Tracheal epithelial cell (primary cell): ENCODE data around the gene ZNF677. TPM values are rescaled to one million over a fixed set of nuclear protein-coding genes. Genes with fewer than 3 reads are reported as not detected.

Source experiments
- total RNA-seq: library from RNA; depleted of rRNA; stranded (reverse); fragments of >200 nt; gene quantifications from 2 replicates; pipeline ENCODE4 v1.2.1, GENCODE V29; 2014

ZNF677 gene
- 6.0 and 17.5 TPM in 2 replicates for total RNA-seq

GRCh38 chr19:53254411-53255341, at the start of gene ZNF677:
Gene ZNF677 (minus strand): TSS chr19:53254873. CDS start chr19:53251550, 3,323 bp downstream.

GRCh38 chr19:53267623-53268022, 12.9 kb upstream of the ZNF677 start, which contains the start of gene VN1R4:
Gene VN1R4 (minus strand): TSS chr19:53267723. CDS start chr19:53267665, 58 bp downstream.

GRCh38 chr19:53257715-53258342, 3.2 kb upstream of the ZNF677 start, which contains the start of gene VN1R2:
Gene VN1R2 (plus strand): TSS chr19:53258292. CDS start chr19:53258376, 84 bp downstream.

GRCh38 chr19:53192771-53193534, 61.7 kb downstream of the ZNF677 start, which contains the start of gene ZNF665:
Gene ZNF665 (minus strand): TSS chr19:53193358. CDS start chr19:53182898, 10,460 bp downstream.

Other genes starting within 250 kb of the ZNF677 start
- 0.48 TPM in 1 of 2 replicates, not detected in the other for gene ERVV-1, start 241.0 kb downstream of the ZNF677 start, total RNA-seq
- 0.24 TPM in 1 of 2 replicates, not detected in the other for gene ERVV-2, start 210.1 kb downstream of the ZNF677 start, total RNA-seq
- gene ZNF160, start 151.5 kb downstream of the ZNF677 start, total RNA-seq = 13.6 and 24.6 TPM in 2 replicates
- 5.8 and 6.3 TPM in 2 replicates for gene ZNF415, start 122.0 kb downstream of the ZNF677 start, total RNA-seq
- 5.5 and 6.2 TPM in 2 replicates for gene ZNF347, start 95.8 kb downstream of the ZNF677 start, total RNA-seq
- 2.6 and 3.4 TPM in 2 replicates for gene ZNF665, start 61.5 kb downstream of the ZNF677 start, total RNA-seq
- not detected in 2 replicates for gene VN1R2, start 3.4 kb upstream of the ZNF677 start, total RNA-seq
- not detected in 2 replicates for gene VN1R4, start 12.8 kb upstream of the ZNF677 start, total RNA-seq
- gene ZNF845, start 78.9 kb upstream of the ZNF677 start, total RNA-seq = 8.9 and 11.5 TPM in 2 replicates
- 17.7 and 20.2 TPM in 2 replicates for gene ZNF525, start 110.8 kb upstream of the ZNF677 start, total RNA-seq
- gene ZNF765, start 140.3 kb upstream of the ZNF677 start, total RNA-seq = 12.1 and 12.8 TPM in 2 replicates
- gene ZNF761, start 177.1 kb upstream of the ZNF677 start, total RNA-seq = 10.8 and 13.2 TPM in 2 replicates
- gene ZNF813, start 212.9 kb upstream of the ZNF677 start, total RNA-seq = 3.4 and 3.8 TPM in 2 replicates